H1 (cell line): ENCODE measurements around the gene FNDC10. TPM values are rescaled to one million over a fixed set of nuclear protein-coding genes. Genes with fewer than 3 reads are reported as not detected.

Experiments used
- CTCF ChIA-PET: fragments of 300-600 bp; sonication (Branson Sonifier 250); formaldehyde crosslinking; loops from one replicate; lab custom pipeline; 2021; ENCODE audit not compliant: partially characterized antibody; lab: Charles Lee
- POLR2A ChIA-PET: fragments of 300-600 bp; sonication (Branson Sonifier 250); formaldehyde crosslinking; loops from one replicate; lab custom pipeline; 2021; ENCODE audit warnings: inconsistent platforms; ENCODE audit not compliant: partially characterized antibody; lab: Charles Lee
- DNase-seq, 2 experiments: peaks; one replicate each; pipeline versions ENCODE4 v3.0.0 to v3.0.0-alpha.2; 2010 to 2022; ENCODE audit warnings: low spot score in 2 of 2, low read depth in 1 of 2, mixed read lengths in 1 of 2
- FAIRE-seq: peaks from 2 replicates; lab custom pipeline; 2011; peaks lifted over from hg19 to GRCh38; lab: Jason Lieb, UNC
- H2AFZ ChIP-seq: 2 replicates; pipeline ENCODE4 v1.8.1; 2012; ENCODE audit warnings: low read length, inconsistent platforms
- H2AK5ac ChIP-seq: 2 replicates; pipeline ENCODE4 v1.6.1; 2013; ENCODE audit warnings: low read depth, low read length
- H2BK120ac ChIP-seq: replicated peaks from 2 replicates; pipeline ENCODE3; 2013; ENCODE audit warnings: low read depth, low read length, inconsistent platforms
- H2BK12ac ChIP-seq: 2 replicates; pipeline ENCODE4 v1.6.1; 2013; ENCODE audit warnings: low read depth, low read length
- H2BK15ac ChIP-seq: 2 replicates; pipeline ENCODE4 v1.6.1; 2013; ENCODE audit warnings: low read length
- H2BK20ac ChIP-seq: 2 replicates; pipeline ENCODE4 v1.6.1; 2013; ENCODE audit warnings: low read length
- H2BK5ac ChIP-seq: 2 replicates; pipeline ENCODE4 v1.6.1; 2013; ENCODE audit warnings: low read depth, low read length
- H3K14ac ChIP-seq: 2 replicates; pipeline ENCODE4 v1.6.1; 2013; ENCODE audit warnings: inconsistent platforms; ENCODE audit not compliant: insufficient read length
- H3K18ac ChIP-seq: 2 replicates; pipeline ENCODE4 v1.6.1; 2013; ENCODE audit warnings: low read length; ENCODE audit errors: extremely low read depth
- H3K23ac ChIP-seq: 2 replicates; pipeline ENCODE4 v1.6.1; 2013; ENCODE audit warnings: inconsistent platforms; ENCODE audit not compliant: insufficient read length
- H3K23me2 ChIP-seq: 2 replicates; pipeline ENCODE4 v1.6.1; 2013; ENCODE audit warnings: low read depth, low read length
- H3K27ac ChIP-seq: 2 replicates; pipeline ENCODE4 v1.6.1; 2011; ENCODE audit warnings: low read depth, low read length, inconsistent platforms
- H3K27me3 ChIP-seq, 4 experiments: replicated peaks in 1 of 4; 1 replicate in 1 of 4; 2 replicates in 3 of 4; pipeline versions ENCODE4 v1.6.1 to v1.8.1; 2011 to 2013; ENCODE audit warnings: low read length in 3 of 4, mild to moderate bottlenecking in 3 of 4, inconsistent platforms in 2 of 4, mixed read lengths in 2 of 4, moderate library complexity in 1 of 4; ENCODE audit not compliant: control insufficient read depth in 3 of 4, insufficient read depth in 3 of 4; ENCODE audit errors: extremely low read depth in 1 of 4
- H3K36me3 ChIP-seq, 4 experiments: 2 replicates each; pipeline versions ENCODE4 v1.6.1 to v1.8.1; 2011 to 2013; ENCODE audit warnings: mild to moderate bottlenecking in 4 of 4, low read length in 3 of 4, moderate library complexity in 2 of 4, control low read depth in 1 of 4, inconsistent platforms in 1 of 4; ENCODE audit not compliant: insufficient read depth in 4 of 4, control insufficient read depth in 2 of 4
- H3K4ac ChIP-seq: replicated peaks from 2 replicates; pipeline ENCODE3; 2013; ENCODE audit warnings: low read length, low read depth, mixed read lengths, inconsistent platforms; ENCODE audit not compliant: insufficient read length
- H3K4me1 ChIP-seq, 4 experiments: replicated peaks in 1 of 4; 1 replicate in 1 of 4; 2 replicates in 3 of 4; pipeline versions ENCODE4 v1.6.1 to v1.8.1; 2011 to 2013; ENCODE audit warnings: low read length in 3 of 4, inconsistent platforms in 2 of 4, mixed read lengths in 1 of 4; ENCODE audit not compliant: insufficient read depth in 4 of 4, control insufficient read depth in 3 of 4
- H3K4me2 ChIP-seq, 2 experiments: 2 replicates each; pipeline versions ENCODE4 v1.6.1 to v1.8.1; 2011 to 2013; ENCODE audit warnings: low read depth in 2 of 2, low read length in 2 of 2, control low read depth in 1 of 2, inconsistent platforms in 1 of 2, mild to moderate bottlenecking in 1 of 2; ENCODE audit not compliant: insufficient read depth in 1 of 2
- H3K4me3 ChIP-seq, 4 experiments: fragments of 200-600, 300-600 bp in 1 of 4; sonication (generic), shearing (Covaris generic), sonication (Bioruptor Twin) in 1 of 4; 2 replicates each; pipeline versions ENCODE4 v1.5.1 to v1.8.1; 2011 to 2016; ENCODE audit warnings: low read length in 4 of 4, low read depth in 3 of 4, control low read depth in 2 of 4, inconsistent platforms in 2 of 4, mild to moderate bottlenecking in 2 of 4, mixed read lengths in 1 of 4, moderate library complexity in 1 of 4; ENCODE audit not compliant: insufficient read depth in 2 of 4; ENCODE audit errors: extremely low read depth in 1 of 4
- H3K56ac ChIP-seq: replicated peaks from 2 replicates; pipeline ENCODE3; 2013; ENCODE audit warnings: low read depth, mild to moderate bottlenecking, mixed read lengths, low read length, inconsistent platforms; ENCODE audit not compliant: insufficient read length
- H3K79me1 ChIP-seq: 2 replicates; pipeline ENCODE4 v1.6.1; 2013; ENCODE audit warnings: low read depth, low read length, control low read depth
- H3K79me2 ChIP-seq, 2 experiments: 2 replicates each; pipeline versions ENCODE4 v1.6.1 to v1.8.1; 2012 to 2013; ENCODE audit warnings: low read length in 2 of 2, mild to moderate bottlenecking in 2 of 2, inconsistent platforms in 1 of 2; ENCODE audit not compliant: insufficient read depth in 2 of 2, control insufficient read depth in 1 of 2
- H3K9ac ChIP-seq, 4 experiments: replicated peaks in 1 of 4; 1 replicate in 1 of 4; 2 replicates in 3 of 4; pipeline versions ENCODE4 v1.6.1 to v1.8.1; 2011 to 2013; ENCODE audit warnings: low read depth in 3 of 4, low read length in 3 of 4, control low read depth in 2 of 4, mild to moderate bottlenecking in 2 of 4, moderate library complexity in 2 of 4, inconsistent platforms in 1 of 4; ENCODE audit errors: extremely low read depth in 1 of 4
- H3K9me3 ChIP-seq, 2 experiments: 2 replicates each; pipeline versions ENCODE4 v1.6.1 to v1.8.1; 2012 to 2013; ENCODE audit warnings: mild to moderate bottlenecking in 2 of 2, moderate library complexity in 2 of 2, control low read depth in 1 of 2, inconsistent platforms in 1 of 2, low read depth in 1 of 2, low read length in 1 of 2, mixed read lengths in 1 of 2; ENCODE audit not compliant: insufficient read depth in 2 of 2
- H4K20me1 ChIP-seq, 2 experiments: replicated peaks in 1 of 2; 2 replicates each; pipeline versions ENCODE3 to v1.8.1; 2011 to 2013; ENCODE audit warnings: inconsistent platforms in 2 of 2, low read length in 2 of 2, mild to moderate bottlenecking in 1 of 2; ENCODE audit not compliant: insufficient read depth in 2 of 2, control insufficient read depth in 1 of 2
- H4K5ac ChIP-seq: 2 replicates; pipeline ENCODE4 v1.6.1; 2013; ENCODE audit warnings: low read length, low read depth, mixed read lengths, inconsistent platforms; ENCODE audit not compliant: insufficient read length
- H4K8ac ChIP-seq: 2 replicates; pipeline ENCODE4 v1.8.0; 2013; ENCODE audit warnings: mild to moderate bottlenecking, moderate library complexity, low read length, inconsistent platforms; ENCODE audit not compliant: insufficient read depth; ENCODE audit errors: extremely low read depth
- H4K91ac ChIP-seq: replicated peaks from 2 replicates; pipeline ENCODE3; 2013; ENCODE audit warnings: low read length, mixed read lengths, inconsistent platforms; ENCODE audit not compliant: insufficient read length
- JUN ChIP-seq: IDR thresholded peaks from 2 replicates; pipeline ENCODE4 v1.6.1; 2011; ENCODE audit warnings: low read depth, mild to moderate bottlenecking, improper control_type of control experiment, low read length
- RBBP5 ChIP-seq: IDR thresholded peaks from 2 replicates; pipeline ENCODE4 v1.7.1; 2012; ENCODE audit warnings: low read depth, mild to moderate bottlenecking, inconsistent platforms, low read length, moderate library complexity, borderline replicate concordance
- RNF2 ChIP-seq: fragments of 200-900, 300-1000 bp; sonication (generic); IDR thresholded peaks from 2 replicates; pipeline ENCODE4 v1.7.1; 2016; ENCODE audit warnings: borderline replicate concordance, low read depth, mild to moderate bottlenecking, antibody characterized with exemption, low read length; ENCODE audit not compliant: poor library complexity, severe bottlenecking; ENCODE audit errors: missing control alignments
- TBP ChIP-seq: IDR thresholded peaks from 2 replicates; pipeline ENCODE4 v1.6.1; 2011; ENCODE audit warnings: low read depth, low read length, improper control_type of control experiment
- YY1 ChIP-seq: IDR thresholded peaks from 2 replicates; pipeline ENCODE4 v1.6.1; 2011; ENCODE audit warnings: low read depth, mild to moderate bottlenecking, low read length
- WGBS, 2 experiments: shearing (Covaris generic) in 1 of 2; methylation state at CpG; one replicate each; pipeline versions ENCODE4 v1.1.6 to v1.1.7; 2013 to 2015; ENCODE audit warnings: low lambda C conversion rate in 2 of 2, mixed read lengths in 2 of 2, inconsistent platforms in 1 of 2, low coverage in 1 of 2, missing lambda C conversion rate in 1 of 2; ENCODE audit not compliant: insufficient replicate concordance in 2 of 2, insufficient coverage in 1 of 2, insufficient read length in 1 of 2; ENCODE audit errors: extremely low coverage in 1 of 2, missing lambda C conversion rate in 1 of 2; 5-methylcytosine and 5-hydroxymethylcytosine counted together
- polyA plus RNA-seq, 7 experiments: library from polyadenylated mRNA; depleted of rRNA in 3 of 7; stranded (reverse) in 5 of 7; unstranded in 2 of 7; fragments of >200 nt in 5 of 7; fragments of 200-250 nt in 2 of 7; gene quantifications; 1 replicate in 5 of 7; 2 replicates in 1 of 7; 4 replicates in 1 of 7; pipeline versions ENCODE4 v1.2.1 to v1.2.3, GENCODE V29; 2011 to 2013; ENCODE audit warnings: missing spikeins in 2 of 7, mixed read lengths in 2 of 7
- total RNA-seq: library from RNA; stranded (reverse); fragmentation: NEBNext Ultra II Directional; extraction: Animal tissue kit (Norgen Biotek cat#: 25700); gene quantifications from 2 replicates; pipeline ENCODE4 v1.2.1, GENCODE V29; 2021

The FNDC10 gene
- total and polyA plus RNA-seq, 2 of the 8 experiments (the other 6 are each of a cell fraction or from before 2014, with no cell fraction given): 19.0 to 21.8 TPM

DNA sequence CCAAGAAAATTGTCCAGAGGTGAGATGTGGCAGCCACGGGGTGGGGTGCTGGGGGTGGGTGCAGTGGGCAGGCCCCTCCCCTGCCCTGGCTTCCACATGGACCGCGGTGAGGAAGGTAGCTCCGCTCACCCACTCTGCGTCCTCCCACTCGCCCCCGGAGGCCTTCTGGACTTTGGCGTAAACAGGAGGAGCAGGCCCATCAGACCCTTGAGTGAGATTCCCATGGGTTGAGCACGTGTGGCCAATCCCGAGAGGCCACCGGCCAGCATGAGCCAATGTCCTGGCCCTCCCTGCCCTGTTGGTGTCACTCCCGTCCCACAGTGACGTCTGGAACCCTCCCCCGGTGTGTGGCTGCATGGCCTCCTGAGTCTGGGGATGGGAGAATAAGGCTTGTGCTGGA lies 51.3 kb downstream of the FNDC10 start:
- H3K18ac ChIP-seq: no peak overlapping the region
- H3K9me3 ChIP-seq: no peaks in the 10 kb centered on the region
- no peak overlapping the region for H3K56ac ChIP-seq
- no peak overlapping the region for H2BK12ac ChIP-seq
- ChIA-PET CTCF (interaction anchor here (1.4 kb wide), 1 partner anchor 66 kb away, joined by 3 read pairs; no protein-coding TSS in a partner anchor), POLR2A (interaction anchor here (1.0 to 23.0 kb wide), 3 partner anchors 9 to 15 kb away, joined by 3 to 367 read pairs (median 6); no protein-coding TSS in a partner anchor)
- WGBS, 2 experiments: 98% methylated on average over 10 of the region's 14 CpGs; no CpG with 5 or more reads in 1 of the 2 experiments
- no peak overlapping the region for H2BK15ac ChIP-seq
- no peak overlapping the region for H3K23ac ChIP-seq
- H2AK5ac ChIP-seq: no peak overlapping the region
- peaks cover 14% of the 10 kb centered on the region for H3K79me1 ChIP-seq
- no peak overlapping the region for H3K27ac ChIP-seq
- H3K4me3 ChIP-seq: no peak overlapping the region
- H3K36me3 ChIP-seq: peaks cover 0 to 4% (median 1%) of the 10 kb centered on the region in 4 experiments; a peak in 3 of 8 replicates
- H2AFZ ChIP-seq: no peak overlapping the region
- no peak overlapping the region for H4K5ac ChIP-seq
- no peak overlapping the region for H2BK120ac ChIP-seq
- no peak overlapping the region for H4K91ac ChIP-seq
- no peak for DNase-seq
- no peak for FAIRE-seq
- no peak overlapping the region for H3K14ac ChIP-seq
- H3K4me1 ChIP-seq: no peaks in the 10 kb centered on the region; a peak in 2 of 7 replicates
- H2BK5ac ChIP-seq: no peak overlapping the region
- TF ChIP-seq RNF2 (no peak), RBBP5 (no peak), YY1 (no peak), JUN (no peak), TBP (no peak)
- H3K4me2 ChIP-seq: no peak overlapping the region
- H3K23me2 ChIP-seq: no peaks in the 10 kb centered on the region
- H3K27me3 ChIP-seq: no peaks in the 10 kb centered on the region
- no peak overlapping the region; a peak in 2 of 7 replicates for H3K9ac ChIP-seq
- H3K4ac ChIP-seq: no peak overlapping the region
- no peak overlapping the region for H2BK20ac ChIP-seq
- peaks cover 15 to 23% of the 10 kb centered on the region in 2 experiments for H4K20me1 ChIP-seq
- H3K79me2 ChIP-seq: peaks cover 0 to 14% of the 10 kb centered on the region in 2 experiments; a peak in 1 of 4 replicates
- no peak overlapping the region for H4K8ac ChIP-seq
